G401.6 (cell line): Measurements from ENCODE around the gene ENTPD8.

Source experiments
- FAIRE-seq: peaks from 2 replicates; lab custom pipeline; 2012; peaks lifted over from hg19 to GRCh38; lab: Jason Lieb, UNC

The ENTPD8 gene

DNA sequence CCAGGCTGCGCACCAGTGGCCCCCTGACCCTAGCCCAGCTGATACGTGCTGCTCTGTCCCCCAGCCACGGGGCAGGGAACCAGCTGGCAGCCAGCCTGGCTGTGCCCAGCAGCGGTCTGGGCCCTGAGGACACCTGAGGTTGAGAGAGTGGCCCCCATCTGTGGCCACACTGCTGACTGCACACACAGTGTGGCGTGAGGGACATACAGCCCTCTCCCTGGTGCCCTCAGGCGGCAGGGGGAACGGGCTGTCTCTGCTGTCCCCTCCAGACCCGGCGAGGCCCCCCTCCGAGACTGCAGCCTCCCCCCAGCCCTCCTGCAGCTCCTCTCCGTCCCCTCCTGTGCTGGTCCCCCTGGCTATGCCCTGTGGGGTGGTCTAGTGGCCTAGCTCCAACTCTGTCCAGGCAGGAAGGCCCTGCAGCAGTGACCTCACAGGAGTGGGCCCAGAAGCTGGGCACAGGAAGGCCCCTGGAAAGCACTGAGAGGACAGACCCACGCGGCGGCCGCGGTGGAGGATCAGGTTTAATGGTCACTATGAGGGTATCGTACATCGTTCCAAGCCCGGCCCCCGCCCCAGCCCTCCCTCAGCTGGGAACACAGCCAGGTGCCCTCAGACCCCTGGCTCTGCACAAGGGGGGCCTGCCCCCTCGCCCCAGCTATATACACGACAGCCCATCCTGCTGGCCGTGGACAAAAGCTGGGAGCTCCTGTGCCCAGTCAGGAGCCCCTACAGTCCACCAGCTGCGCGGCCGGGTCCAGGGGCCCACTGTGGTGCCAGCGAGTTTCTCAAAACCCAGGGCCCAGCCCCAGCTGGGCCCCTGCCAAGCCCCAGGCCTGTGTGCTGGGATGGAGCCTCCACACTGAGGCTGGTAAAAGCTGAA, 6.8 kb upstream of the ENTPD8 start:
- no peak for FAIRE-seq

GRCh38 chr9:137446851-137447471, 5.8 kb upstream of the ENTPD8 start:
- FAIRE-seq = no peak

GRCh38 chr9:137445930-137446431, 4.8 kb upstream of the ENTPD8 start:
- FAIRE-seq = no peak

GRCh38 chr9:137445275-137445807, 4.2 kb upstream of the ENTPD8 start:
- peak; percentile 27 for FAIRE-seq

GRCh38 chr9:137444106-137444790, 3.1 kb upstream of the ENTPD8 start:
- no peak for FAIRE-seq

- FAIRE-seq = no peak
Observed at GRCh38 chr9:137441935-137442321, 771 bp upstream of the ENTPD8 start.

DNA sequence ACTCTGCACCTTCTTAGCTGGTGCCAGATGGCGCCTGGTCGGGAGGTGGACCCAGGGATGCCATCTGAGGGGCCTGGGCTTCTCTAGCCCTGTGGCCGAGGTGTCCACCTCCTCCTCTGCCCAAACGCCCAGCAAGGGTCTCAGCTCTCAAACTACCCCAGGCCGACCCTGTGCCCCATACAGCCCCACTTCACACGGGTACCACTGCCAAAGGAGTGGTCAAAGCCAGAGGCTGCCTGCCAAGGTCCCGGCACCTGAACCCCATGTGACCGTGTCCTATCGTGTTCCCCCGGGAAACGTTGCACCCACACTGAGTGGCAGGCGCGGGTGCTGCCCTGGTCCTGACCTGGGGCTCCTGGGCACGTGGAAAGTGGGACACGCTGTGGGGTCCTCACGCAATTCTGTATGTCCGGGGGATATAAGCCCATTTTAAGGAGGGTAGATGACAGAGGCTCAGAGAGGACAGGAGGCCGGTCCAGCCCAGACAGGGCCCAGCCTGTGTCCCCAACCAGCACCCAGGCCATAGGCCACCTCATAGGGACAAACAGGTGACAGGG, 1.9 kb downstream of the ENTPD8 start:
- FAIRE-seq = no peak

DNA sequence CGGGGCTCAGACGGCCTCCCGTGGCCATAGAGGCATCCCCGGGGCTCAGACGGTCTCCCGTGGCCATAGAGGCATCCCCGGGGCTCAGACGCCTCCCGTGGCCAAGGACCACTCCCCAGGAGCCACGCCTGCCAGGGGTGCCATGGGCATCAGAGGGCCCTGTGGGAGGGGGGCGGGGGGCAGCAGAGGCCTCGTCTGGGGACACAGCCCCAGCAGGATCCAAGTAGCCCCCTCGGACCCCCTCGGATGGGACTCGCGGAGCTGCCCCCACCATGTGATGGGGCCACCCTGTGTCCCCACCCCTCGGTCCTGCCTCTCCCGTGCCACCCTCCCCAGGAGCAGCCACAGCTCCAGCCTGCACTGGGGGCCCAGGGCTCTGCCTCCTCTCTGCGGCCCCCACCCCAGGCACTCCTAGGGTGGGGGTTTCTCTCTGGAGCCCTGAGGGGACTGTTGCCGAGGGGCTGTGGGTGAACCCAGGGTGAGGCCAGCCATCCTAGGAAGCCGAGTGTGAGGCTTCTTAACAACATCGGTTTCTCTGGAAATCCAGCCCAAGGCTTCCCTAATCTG, 2.5 kb downstream of the ENTPD8 start:
- no peak for FAIRE-seq

DNA sequence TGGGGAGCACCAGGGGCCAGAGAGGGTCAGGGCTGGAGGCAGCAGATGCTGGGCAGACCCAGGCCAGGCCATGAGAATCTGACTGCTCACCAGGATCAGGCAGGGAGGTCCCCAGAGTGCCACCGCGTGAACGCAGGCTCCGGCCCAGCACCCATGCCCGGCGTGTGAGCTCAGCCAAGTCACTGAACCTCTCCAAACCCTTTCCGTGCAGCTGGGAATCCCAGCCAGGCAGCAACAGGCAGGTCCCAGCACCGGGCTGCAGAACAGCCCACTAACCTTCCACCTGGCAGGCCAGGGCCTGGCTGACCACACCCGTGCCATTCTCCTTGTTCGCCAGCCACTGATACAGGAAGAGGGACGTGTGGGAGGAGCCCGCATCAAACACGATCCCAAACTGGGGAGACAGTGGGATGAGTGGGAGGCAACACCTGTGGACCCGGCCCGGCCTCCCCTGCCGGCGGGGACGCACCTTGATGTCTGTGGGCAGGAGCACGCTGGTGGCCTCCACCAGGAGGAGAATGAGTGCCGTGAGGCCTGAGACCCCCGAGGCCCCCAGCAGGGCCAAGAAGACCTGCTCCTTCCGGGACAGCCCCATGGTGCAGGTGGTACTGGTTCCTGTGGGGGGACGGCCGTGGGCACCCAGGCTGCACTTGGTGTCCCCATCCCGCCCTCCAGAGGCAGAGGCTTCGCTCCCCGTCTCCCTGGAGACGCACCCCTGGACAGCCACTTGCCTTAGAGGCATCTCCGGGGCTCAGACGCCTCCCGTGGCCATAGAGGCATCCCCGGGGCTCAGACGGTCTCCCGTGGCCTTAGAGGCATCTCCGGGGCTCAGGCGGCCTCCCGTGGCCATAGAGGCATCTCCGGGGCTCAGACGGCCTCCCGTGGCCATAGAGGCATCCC, 3.2 kb downstream of the ENTPD8 start:
- FAIRE-seq = no peak

GRCh38 chr9:137436761-137437600, 4.2 kb downstream of the ENTPD8 start:
- no peak for FAIRE-seq

- FAIRE-seq = no peak
Observed at GRCh38 chr9:137435980-137436760, 5.0 kb downstream of the ENTPD8 start.

DNA sequence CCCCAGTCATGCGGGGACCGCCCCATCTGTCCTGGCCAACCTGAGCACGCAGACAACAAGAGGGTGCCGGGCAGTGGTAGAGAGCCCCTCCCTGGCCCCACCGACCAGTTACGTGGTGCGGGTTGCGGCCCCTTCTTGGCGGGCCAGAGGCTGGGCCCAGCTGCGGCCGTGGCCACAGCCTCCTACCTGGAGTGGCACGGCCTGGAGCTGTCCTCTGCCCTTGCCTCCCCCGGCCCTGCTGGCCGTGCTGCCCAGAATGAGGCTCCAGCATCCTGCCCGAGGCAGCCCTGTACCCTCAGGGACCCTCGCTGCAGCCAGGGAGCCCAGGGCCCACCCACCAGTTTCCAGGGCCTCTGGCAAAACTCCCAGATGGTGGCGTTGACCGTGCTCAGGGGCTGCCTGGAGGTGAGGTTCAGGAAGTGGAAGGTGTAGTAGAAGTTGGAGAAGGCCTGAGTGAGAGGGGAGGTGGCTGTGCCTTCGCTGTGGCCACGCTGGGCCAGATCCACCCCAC, 5.7 kb downstream of the ENTPD8 start:
- FAIRE-seq = no peak

DNA sequence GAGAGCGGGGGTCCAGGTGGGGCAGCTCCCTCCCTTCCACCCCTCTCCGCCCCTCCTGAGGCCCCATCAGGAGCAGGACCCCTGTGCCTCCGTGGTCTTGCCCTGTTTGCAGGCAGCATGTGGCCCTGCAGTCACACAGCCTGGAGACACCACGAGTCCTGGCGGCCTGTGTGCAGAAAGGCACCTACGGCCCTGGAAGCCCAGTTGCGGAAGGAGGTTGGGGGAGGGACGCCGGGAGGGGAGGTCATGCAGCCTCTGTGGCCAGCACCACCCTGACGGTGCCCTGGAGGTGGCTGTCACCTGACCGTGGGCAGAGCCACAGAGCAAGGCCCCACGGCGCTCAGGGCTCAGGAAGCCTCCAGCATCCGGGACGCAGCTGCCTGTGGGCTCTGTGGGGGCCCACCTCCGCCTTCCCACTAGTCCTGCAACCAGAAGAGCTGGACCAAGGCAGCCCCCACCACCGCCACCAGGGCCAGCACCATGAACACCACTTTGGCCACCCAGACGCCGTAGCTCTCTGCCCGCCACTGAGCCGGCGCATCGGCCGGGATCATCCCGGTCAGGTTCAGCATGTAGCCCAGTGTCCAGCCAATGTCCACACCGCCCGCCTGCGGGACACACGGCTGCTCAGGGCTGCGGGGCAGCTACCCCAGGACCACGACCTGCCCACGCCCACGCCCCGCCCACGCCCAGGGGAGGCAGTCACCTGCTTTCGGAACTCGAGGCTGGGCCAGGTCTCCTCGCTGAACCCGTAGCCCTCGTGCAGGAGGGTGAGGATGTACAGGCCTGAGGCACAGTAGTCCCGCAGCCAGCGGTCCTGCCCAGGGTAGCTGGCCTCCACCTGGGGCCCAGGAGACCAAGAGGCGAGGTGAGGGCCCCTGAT, 6.4 kb downstream of the ENTPD8 start:
- FAIRE-seq = no peak

GRCh38 chr9:137433916-137434431, 7.2 kb downstream of the ENTPD8 start:
- no peak for FAIRE-seq

DNA sequence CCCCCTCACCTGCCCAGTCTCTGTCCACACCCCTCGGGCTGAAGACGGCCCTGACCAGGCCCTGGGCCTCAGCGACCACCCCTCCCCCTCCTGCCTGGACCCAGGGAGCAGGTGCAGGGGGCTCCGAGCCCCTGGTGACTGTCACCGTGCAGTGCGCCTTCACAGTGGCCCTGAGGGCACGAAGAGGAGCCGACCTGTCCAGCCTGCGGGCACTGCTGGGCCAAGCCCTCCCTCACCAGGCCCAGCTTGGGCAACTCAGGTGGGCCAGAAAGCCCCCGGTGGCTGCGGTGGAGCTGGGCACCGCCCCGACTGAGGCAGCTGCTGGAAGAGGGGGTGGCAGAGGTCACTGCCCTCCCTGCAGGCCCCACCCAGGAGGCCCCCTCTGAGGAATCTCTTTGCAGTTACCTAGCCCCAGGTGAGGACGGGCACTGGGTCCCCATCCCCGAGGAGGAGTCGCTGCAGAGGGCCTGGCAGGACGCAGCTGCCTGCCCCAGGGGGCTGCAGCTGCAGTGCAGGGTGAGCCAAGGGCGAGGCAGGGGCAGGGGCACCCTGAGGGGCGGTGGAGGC, 7.7 kb downstream of the ENTPD8 start:
- no peak for FAIRE-seq

- no peak for FAIRE-seq
Observed at GRCh38 chr9:137432687-137433348, 8.3 kb downstream of the ENTPD8 start.

DNA sequence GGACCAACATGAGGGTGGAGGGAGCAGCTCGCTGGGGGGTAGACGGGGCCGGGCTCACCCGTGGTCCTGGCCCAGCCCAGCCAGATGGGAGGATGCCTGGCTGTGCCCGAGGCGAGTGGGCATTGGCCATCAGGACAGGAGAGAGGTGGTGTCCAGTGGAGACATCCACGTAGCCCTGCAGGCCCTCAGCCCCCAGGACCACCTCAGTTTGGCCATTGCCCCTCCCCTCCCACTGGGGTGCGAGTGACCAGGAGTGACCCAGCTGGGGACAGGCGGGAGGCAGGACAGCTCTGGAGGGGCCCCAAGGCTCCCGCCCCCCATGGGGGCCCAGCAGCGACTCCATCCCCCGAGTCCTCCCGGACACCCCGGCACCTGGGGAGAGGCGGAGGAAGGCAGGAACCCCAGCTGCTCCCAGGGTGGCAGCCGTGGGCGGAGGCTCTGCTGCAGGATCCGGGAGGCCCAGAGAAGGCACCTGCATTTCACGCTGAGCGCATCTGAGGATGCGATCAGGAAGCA, 9.7 kb downstream of the ENTPD8 start:
- no peak for FAIRE-seq
